GM18526 (cell line): ENCODE results near the gene NACA2.

Experiments
- POLR2A ChIP-seq: IDR thresholded peaks from 3 replicates; pipeline ENCODE4 v1.6.1; 2011; ENCODE audit not compliant: insufficient read length; ENCODE audit errors: extremely low read depth

The NACA2 gene

DNA sequence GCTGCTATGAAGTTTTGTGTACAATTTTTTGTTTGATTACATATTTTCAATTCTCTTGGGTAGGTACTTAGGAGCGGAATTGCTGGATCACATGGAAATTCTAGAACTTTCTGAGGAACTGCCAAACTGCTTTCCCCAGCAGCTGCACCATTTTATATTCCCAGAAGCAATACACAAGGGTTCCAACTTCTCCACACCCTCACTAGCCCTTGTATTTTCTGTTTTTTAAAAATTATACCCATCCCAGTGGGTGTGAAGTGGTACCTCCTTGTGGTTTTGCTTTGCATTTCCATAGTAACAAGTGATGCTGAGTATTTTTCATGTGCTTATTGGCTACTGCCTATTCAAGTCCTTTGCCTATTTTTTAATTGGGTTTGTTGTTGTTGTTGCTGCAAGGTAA, 20.9 kb downstream of the NACA2 start:
- no peak for TF ChIP-seq POLR2A

DNA sequence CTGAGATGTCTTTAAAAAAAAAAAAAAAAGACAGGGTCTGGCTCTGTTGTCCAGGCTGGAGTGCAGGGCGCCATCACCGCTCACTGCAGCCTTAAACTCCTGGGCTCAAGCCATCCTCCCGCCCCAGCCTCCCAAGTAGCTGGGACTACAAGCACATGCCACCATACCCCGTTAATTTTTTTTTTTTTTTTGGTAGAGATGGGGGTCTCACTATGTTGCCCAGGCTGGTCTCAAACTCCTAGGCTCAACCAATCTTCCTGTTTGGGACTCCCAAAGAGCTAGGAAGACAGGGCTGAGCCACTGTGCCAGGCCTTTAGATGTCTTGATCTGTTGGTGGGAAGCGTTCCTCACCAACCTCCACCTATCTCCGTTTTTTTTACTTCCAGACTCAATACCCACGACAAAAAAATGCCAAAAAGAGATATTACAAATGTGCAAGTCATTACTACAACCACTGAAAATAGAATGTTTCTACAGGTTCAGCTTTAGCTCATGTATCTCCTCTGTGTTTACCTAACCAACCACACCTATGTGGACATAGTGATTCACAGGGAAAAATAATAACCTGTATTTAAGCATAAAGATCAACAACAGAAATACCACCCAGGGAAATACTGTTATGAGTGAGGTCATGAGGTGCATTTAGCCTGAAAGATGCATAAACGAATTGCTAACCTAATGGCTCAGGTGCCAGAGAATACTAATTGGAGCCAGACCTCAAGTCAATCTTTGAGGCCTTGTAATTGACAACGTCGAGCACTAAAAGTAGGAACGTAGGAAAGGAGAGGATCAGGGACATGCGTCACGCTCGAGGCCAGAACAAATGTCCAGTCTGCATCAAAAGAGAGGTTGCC, 22.6 kb downstream of the NACA2 start:
- TF ChIP-seq POLR2A, result no peak

DNA sequence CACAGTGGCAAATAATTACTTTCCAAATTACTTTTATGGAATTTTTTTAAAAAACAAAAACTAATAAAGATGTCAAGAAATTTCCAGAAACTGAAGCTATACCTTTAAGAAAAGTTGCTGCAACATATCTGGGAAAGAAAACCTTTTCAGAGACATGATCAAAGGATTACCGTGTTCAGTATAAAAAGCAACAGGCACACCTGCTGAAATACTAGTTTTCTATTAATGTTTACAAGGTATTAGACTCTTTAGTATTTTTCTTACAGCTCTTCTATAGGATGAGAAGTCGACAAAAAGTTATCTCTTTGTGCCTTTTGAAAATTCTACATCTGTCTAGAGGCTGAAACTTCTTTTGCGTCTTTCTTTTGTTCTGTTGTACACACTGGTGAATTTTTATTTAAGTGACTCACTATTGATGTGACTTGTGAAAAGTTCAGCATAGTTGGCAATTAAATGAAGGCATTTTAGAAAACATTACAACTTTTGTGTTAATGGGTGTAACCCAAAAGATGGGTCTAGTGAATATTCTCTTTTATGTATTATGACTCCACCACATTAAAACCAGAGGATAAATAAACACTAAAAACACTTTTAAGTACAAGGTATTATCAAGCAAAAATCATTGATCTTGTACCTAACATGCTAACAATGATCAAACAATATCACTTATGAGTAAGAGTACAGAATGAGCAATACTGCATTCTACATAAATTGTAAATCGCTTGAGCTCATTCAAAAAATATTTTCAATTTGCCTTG, 23.8 kb downstream of the NACA2 start:
- TF ChIP-seq POLR2A, result no peak

DNA sequence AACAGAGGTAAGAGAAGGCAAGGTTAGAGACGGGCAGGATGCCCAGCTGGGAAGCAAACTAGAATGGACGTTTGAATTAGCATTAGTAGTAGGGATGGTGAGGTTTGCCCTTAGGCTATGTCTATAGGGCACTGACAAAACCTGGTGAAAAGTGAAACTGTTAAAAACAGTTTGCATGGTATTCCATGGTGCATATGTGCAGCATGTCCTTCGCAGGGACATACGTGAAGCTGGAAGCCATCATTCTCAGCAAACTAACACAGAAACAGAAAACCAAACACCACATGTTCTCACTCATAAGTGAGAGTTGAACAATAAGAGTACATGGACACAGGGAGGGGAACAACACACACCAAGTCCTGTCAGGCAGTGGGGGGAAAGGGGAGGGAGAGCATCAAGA, 25.8 kb downstream of the NACA2 start:
- no peak for TF ChIP-seq POLR2A

DNA sequence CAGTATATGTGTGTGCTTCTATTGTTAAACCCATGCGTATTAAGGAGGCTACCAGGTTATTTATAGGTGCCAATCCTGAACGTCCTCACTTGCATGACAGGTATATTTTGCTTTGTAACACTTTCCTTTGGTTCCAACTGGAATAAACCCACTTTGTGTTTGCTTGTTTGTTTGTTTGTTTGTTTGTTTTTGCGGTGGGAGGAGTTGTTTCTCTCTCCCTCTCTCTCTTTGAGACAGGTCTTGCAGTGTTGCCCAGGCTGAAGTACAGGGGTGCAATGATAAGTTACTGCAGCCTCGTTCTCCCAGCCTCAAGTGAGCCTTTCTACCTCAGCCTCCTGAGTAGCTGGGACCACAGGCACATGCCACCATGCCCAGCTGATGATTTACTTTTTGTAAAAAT, 28.7 kb downstream of the NACA2 start:
- TF ChIP-seq POLR2A, result no peak

DNA sequence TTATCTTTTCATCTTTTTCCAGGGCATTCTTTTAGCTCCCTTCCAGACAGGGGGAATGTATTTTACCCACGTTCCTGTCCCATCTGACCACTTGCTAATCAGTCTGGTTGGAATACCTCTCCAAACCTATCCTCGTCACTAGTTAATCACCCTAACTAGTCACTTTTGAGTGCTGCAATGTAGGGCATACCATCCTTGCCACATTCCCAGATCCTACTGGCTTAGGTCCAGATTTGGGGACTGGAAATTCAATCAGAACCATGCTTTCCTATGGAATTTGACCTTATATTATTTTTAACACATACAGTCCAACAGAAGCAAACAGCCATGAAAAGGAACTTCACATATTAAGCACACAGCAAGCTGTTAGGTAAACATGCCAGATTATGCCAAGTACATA, 29.7 kb downstream of the NACA2 start:
- TF ChIP-seq POLR2A, result no peak

DNA sequence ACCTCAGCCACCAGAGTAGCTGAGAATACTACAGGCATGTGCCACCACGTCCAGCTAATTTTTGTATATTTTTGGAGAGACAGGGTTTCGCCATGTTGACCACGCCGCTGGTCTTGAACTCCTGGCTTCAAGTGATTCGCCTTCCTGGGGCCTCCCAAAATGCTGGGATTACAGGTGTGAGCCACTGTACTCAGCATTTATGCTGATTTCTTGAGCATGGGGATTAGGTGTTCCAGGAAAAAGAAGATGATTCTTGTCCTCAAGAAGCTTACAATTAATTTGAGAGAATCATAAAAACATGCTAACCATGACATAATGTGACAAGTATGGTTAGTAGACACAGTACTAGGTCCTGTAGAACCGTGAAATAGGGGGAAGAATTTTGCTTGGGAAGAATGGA, 30.9 kb downstream of the NACA2 start:
- no peak for TF ChIP-seq POLR2A

DNA sequence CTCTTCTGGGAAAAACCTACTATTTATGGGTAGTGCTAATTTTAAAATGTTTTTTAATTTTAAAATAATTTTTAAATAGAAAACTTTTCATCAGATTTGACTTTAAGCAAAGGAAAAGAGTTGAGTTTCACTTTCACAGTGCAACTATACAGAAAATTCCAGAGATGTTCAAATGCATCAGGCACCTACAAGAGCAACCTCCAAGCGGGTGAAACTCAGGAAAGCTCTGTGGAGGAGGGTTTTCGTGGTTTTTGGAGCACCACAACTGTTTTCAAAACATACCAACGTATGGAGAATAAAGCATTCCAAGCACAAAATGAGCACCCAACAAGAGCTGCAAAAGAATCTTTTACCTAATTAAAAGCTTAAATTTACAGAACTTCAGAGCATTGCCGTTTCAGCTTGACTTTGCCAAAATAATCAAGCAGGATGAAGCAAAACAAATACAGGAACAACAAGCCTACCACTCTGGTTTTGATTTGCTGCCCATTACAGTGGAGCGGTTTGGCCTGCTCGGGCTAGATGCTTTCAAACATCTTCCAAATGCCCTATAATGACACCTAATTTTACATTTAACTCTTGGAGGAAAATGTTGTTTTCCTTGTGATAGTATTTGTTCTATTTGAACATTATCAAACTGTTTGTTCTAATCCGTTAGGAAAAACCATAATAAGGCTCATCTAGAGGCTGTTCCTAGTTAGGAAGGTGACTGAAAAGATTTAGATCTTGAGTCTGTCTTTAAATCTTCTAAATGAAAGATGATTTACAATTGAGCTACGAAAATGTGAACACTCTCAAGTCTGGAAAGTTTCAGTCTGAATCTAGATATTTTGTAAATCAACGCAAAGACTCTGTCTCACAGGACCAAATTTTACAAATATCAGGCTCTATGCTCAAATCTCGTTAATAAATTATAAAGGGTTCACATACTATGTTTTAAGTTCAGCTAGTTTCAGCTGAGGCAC, 34.5 kb downstream of the NACA2 start:
- TF ChIP-seq POLR2A, result no peak

DNA sequence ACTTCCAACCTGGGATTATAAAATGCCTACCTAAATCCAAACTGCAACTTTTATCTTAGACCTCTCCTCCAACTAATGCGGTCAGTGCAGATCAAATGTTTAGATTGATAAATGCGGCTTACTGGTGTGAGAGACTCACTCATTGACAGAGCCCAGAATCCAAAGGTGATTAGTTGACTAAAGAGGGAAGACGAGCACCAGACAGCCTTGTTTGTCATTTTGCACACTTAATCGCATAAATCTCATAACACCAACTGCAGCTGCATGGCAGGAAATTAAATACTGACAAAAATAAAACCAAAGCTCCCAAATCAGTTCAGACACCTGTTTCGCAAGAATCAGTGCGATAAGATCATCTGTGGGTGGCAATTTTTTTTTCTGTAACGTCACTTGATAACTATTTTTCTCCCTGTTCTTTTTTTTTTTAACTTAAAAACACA, 35.9 kb downstream of the NACA2 start:
- no peak for TF ChIP-seq POLR2A

DNA sequence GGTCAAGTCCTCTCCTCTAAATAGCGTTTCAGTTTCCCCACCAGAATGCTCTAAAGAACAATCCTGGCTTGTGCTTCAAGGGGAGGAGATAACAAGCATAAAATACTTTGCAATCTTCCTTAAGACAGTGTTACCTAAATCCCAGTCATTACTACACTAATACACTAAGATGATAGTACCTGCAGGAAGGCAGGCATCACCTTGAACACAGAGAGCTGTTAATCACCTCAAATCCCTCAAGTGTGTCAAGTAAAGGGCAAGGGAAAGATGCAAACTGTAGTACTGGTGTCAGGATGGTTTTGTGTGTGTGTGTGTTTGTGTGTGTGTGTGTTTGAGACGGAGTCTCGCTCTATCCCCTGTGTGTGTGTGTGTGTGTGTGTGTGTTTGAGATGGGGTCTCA, 36.8 kb downstream of the NACA2 start:
- TF ChIP-seq POLR2A, result no peak

DNA sequence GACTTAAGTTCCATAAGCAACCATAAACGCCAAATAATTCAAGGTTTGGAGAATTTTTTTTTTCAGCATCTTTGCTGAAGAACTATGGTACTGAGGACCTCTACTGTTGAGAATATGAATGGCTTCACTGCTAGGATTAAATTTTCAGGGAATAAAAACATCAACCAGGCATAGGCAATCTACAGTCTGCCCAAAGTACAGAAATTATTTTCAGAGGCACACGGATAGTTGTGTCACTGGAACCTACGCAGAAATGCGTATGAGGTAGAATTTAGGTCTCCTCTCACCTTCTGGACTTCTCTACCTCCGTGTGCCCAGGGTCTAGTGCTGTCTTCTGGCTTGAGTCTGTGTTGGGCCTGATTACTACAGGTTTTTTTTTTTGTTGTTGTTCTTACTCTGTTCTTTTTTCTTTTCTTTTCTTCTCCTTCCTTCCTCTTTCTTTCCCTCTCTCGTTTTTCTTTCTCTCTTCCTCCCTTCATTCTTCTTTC, 39.7 kb downstream of the NACA2 start:
- TF ChIP-seq POLR2A, result no peak

DNA sequence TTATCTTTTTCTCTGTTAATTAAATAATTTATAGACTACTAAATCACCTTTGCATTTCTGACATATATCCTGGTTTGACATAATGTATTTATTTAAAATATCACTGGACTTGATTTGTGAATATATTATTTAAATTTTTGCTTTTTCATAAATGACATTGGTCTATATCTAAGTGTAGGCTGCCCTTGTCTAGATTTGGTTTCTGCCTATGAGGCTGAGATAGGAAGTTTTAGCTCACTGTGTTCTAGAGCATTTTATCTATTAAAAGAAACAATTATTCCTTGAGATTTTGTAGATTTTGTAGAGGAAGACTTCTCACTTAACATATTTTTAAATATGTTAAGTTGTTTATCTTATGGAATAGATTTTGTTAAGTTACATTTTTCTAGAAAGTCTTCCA, 43.9 kb downstream of the NACA2 start:
- no peak for TF ChIP-seq POLR2A

DNA sequence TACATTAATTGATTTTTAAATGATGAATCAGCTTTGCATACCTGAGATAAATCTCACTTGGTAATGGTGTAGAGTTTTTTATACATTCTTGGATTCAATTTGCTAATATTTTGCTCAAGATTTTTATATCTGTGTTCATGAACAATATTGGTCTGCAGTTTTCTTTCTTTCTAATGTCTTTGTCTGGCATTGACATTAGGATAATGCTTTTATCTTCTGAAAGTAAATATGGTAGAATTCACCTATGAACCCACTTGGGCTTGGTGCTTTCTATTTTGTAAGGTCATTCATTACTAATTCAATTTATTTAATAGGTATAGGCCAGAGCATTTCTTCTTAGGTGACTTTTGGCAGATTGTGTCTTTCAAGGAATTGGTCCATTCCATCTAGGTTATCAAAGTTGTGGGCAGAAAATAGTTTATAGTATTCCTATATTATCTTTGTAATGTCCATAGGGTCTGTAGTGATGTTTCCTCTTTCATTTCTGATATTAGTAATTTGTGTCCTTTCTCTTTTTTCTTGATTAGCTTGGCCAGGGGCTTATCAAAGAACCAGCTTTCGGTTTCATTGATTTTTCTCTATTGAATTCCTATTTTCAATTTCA, 45.6 kb downstream of the NACA2 start:
- TF ChIP-seq POLR2A, result no peak

DNA sequence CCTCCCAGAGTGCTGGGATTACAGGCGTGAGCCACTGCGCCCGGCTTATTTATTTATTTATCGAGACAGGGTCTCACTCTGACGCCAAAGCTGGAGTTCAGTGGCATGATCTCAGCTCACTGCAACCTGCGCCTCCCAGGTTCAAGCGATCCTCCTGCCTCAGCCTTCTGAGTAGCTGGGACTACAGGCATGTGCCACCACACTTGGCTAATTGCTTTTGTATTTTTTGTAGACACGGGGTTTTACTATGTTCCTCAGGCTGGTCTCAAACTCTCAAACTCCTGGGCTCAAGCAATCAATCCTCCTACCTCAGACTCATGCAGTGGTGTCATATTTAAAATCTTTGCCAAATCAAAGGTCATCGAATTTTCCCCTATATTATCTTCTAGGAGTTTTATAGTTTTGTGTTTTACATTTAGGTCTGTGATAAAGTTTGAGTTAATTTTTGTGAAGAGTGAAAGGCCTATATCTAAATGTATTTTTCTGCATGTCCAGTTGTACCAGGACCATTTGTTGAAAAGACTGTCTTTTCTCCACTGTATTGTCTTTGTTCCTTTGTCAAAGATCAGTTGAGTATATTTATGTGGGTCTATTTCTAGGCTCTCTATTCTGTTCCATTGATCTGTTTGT, 47.1 kb downstream of the NACA2 start:
- TF ChIP-seq POLR2A, result no peak
